Kidney epithelial cell (primary cell): ENCODE results near the gene HOXB5. TPM values are rescaled to one million over a fixed set of nuclear protein-coding genes. Genes with fewer than 3 reads are reported as not detected.
A peak's percentile ranks its signal among the peaks of the same experiment; 100 is the strongest.

Experiments used
- DNase-seq: peaks from one replicate; pipeline ENCODE4 v3.0.0-alpha.2; 2010; ENCODE audit warnings: low read depth
- H3K27me3 ChIP-seq: 2 replicates; pipeline ENCODE4 v1.6.0; 2011; ENCODE audit warnings: low read length; ENCODE audit not compliant: control insufficient read depth, insufficient read depth
- H3K36me3 ChIP-seq: 2 replicates; pipeline ENCODE4 v1.5.1; 2011; ENCODE audit warnings: low read length; ENCODE audit not compliant: control insufficient read depth, insufficient read depth
- H3K4me3 ChIP-seq: 2 replicates; pipeline ENCODE4 v1.5.1; 2011; ENCODE audit warnings: low read depth, mild to moderate bottlenecking, control low read depth, low read length
- total RNA-seq: library from RNA; depleted of rRNA; stranded (reverse); fragments of >200 nt; gene quantifications from 2 replicates; pipeline ENCODE4 v1.2.3, GENCODE V29; 2015
- TF ChIP-seq, protein P1 (sequence below): IDR thresholded peaks from 2 replicates; pipeline ENCODE4 v1.5.1; 2011; ENCODE audit warnings: mild to moderate bottlenecking, moderate library complexity, low read length, control low read depth, inconsistent platforms; ENCODE audit not compliant: insufficient read depth, poor library complexity, severe bottlenecking

The HOXB5 gene
- total RNA-seq = 3.6 and 3.8 TPM in 2 replicates

GRCh38 chr17:48593126-48593829 is at the start of gene HOXB5:
HOXB5 (minus strand) TSS chr17:48593779; CDS start chr17:48593682, 97 bp downstream.
- H3K27me3 ChIP-seq = no peaks in the 10 kb centered on the region
- H3K4me3 ChIP-seq = peak within 1 kb of the TSS; percentile 92
- DNase-seq = no peak
- peaks cover 4% of the 10 kb centered on the region for H3K36me3 ChIP-seq
- TF ChIP-seq, protein P1, sequence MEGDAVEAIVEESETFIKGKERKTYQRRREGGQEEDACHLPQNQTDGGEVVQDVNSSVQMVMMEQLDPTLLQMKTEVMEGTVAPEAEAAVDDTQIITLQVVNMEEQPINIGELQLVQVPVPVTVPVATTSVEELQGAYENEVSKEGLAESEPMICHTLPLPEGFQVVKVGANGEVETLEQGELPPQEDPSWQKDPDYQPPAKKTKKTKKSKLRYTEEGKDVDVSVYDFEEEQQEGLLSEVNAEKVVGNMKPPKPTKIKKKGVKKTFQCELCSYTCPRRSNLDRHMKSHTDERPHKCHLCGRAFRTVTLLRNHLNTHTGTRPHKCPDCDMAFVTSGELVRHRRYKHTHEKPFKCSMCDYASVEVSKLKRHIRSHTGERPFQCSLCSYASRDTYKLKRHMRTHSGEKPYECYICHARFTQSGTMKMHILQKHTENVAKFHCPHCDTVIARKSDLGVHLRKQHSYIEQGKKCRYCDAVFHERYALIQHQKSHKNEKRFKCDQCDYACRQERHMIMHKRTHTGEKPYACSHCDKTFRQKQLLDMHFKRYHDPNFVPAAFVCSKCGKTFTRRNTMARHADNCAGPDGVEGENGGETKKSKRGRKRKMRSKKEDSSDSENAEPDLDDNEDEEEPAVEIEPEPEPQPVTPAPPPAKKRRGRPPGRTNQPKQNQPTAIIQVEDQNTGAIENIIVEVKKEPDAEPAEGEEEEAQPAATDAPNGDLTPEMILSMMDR = no peak

DNA sequence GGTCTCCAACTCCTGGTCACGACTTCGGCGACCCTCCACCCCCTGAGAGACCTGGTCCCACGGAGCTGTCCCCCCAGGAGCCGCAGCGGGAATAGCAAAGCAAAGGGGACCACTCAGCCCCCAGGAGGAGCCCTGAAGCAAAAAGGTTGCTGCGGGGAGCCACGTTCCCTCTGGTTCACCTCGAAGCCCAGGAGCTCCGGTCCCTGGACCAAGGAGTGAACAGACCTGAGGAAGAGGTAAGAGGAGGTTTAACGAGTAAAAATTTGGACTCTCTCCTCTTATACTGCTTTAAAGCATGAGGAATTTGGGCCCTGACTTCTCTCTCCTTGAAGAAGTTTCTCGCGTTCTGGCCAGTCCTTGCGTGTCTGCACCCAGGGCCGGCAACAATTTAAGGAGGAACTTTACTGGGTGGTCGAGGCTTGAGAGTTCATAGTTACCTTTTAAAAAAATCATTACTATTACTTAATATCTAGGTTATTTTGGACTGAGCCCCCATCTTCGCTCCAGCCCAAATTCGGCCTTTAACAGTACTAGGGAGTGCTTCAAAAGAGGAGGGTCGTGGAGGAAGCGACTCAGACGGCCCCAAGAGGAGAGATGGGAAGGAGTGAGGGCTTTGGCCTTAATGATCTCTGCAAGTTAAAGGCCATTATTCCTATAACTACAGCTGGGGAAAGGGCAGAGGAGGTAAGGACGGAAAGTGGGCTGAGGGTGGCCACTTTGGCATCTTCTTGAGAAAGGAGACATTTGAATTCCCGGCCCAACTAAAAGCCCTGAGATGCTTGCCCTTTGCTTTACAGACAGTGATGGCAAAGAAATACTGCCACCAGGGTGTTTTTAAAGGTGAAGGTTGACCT is 49.5 kb upstream of the HOXB5 start:
- no peak for DNase-seq
- H3K4me3 ChIP-seq = peak overlapping the region; percentile 26
- TF ChIP-seq, protein P1 = no peak
- peaks cover 1% of the 10 kb centered on the region for H3K36me3 ChIP-seq
- H3K27me3 ChIP-seq = no peaks in the 10 kb centered on the region

- DNase-seq = no peak
- no peaks in the 10 kb centered on the region for H3K27me3 ChIP-seq
- peak overlapping the region; percentile 26 for H3K4me3 ChIP-seq
- peaks cover 1% of the 10 kb centered on the region for H3K36me3 ChIP-seq
- TF ChIP-seq, protein P1 = peak; percentile 26
Observed at GRCh38 chr17:48642059-48642842, 48.7 kb upstream of the HOXB5 start.

DNA sequence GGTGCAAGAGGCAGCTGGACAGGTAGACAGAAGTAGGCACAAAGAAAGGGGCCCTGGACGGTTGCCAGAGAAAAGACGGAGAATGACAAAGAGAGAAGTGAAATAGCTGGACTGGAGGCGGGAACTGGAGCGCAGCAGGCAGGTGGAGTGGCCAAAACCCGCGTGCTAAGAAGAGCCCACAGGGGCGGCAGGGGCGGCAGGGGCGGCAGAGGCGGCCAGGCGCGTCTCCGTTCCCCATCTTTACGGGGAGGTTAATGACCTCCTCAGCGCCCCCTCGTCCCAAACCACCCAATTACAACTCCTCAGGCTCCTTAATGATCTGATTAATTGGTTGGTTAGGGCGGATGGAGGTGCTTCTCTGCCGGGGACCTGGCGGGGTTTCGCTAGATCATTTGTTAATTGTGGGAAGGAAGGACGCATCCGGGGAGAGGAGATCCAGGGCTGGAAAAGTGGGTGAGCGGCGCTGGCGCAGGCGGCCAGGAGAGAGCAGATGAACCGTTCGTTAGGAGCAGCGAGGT is 48.0 kb upstream of the HOXB5 start:
- Histone ChIP-seq H3K4me3 (no peak overlapping the region), H3K36me3 (peaks cover 1% of the 10 kb centered on the region), H3K27me3 (no peaks in the 10 kb centered on the region)
- DNase-seq = no peak
- TF ChIP-seq, protein P1 = no peak

DNA sequence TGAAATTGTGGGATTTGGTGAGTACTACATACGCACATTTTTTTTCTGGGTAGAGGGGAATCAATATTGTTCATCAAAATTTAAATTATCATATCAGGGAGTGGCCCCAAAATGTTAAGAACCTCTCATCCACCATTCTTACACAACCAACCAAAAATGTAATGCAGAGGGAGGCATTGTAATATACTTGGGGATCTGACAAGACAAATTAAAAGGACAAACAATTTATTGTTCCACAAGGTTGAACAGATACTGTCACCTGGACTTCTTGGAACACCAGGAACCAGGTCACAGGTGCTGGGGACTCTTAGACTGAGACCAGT is 47.2 kb upstream of the HOXB5 start:
- DNase-seq = no peak
- Histone ChIP-seq H3K36me3 (peaks cover 1% of the 10 kb centered on the region), H3K4me3 (no peak overlapping the region), H3K27me3 (no peaks in the 10 kb centered on the region)
- TF ChIP-seq, protein P1 = no peak
